ENCODE data around the gene CDH4. TPM values are rescaled to one million over a fixed set of nuclear protein-coding genes. Genes with fewer than 3 reads are reported as not detected.
"Not testable (repeated sequence)": the region's sequence is repeated elsewhere in the genome, so short reads cannot be mapped to it uniquely, and the experiment has no call there.

The CDH4 gene
- total RNA-seq, 2 donors from 2014 or later: 0.29 to 0.45 TPM

DNA sequence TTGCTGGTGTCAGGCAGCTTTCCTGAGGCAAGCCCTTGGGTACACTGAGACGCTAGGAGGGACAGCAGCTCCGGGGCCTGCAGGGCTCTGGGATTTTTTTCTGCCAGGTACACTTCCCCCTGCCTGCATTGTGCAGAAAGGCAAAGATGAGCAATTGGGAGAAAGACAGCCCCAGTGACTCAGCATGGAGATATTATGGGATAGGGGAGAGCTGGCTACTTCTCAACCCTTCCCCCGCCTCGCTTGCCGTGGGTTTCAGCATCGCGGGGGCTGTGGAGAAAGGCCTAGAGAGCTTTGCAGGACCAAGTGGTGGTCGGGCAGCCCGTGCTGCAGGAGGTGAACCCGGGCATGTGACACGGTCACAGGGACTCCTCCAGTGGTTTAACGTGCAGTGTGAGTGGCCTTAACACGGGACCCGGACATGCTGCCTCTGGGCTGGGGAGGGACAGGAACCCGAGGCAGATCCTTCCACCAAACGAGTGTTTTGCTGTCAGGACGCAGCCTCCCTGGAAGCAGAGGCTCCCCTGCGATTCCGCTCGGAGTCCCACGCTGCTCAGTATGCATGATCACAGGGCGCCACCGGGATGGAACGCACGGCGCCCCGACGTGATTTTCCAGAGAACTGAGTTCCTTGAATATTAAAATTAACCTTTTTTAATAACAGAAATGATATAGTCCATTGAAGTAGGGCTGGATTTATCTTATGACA lies 139.9 kb downstream of the CDH4 start:
- Mint-ChIP-seq H3K27ac (no peak overlapping the region), H3K9me3 (no peaks in the 10 kb centered on the region), H3K27me3 (peaks cover 5% of the 10 kb centered on the region)

DNA sequence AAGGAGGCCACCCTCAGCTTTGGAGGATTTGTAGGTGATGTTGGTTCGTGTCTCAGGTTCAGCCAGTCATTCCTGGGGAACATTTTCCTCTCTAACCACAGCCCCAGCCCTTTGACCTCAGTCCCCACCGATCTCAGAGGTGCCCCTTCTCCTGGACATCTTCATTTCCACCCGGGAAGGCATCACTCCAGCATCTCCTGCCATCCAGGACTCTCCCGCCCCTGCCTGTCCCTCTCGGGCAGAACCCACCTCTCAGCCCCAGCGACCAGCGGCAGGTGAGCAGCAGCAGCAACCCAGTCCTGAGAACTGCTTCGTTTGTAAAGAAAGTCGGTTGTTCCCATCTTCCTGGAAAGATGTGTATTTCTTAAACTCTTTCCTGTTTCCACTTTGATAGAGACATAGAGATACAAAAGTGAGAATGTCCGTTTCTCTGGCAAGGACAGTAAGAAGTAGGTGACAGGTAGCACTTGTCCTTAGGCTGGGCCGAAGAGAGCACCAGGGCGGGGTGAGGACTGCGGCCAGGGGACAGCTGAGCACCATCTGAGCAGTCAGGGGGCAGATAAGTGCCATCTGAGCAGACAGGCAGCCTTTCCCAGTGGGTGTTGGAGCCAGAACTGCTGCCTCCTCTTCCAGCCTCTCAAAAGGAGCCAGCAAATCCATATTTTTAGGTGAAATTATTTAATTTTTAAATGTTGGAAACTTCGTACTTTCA lies 142.2 kb downstream of the CDH4 start:
- H3K36me3 Mint-ChIP-seq (ENCODE audit: low read depth): no peaks in the 10 kb centered on the region
- H3K4me3 Mint-ChIP-seq: no peak overlapping the region
- H3K27ac Mint-ChIP-seq: no peak overlapping the region
- no peaks in the 10 kb centered on the region for H3K9me3 Mint-ChIP-seq
- H3K27me3 Mint-ChIP-seq: no peaks in the 10 kb centered on the region
- no peaks in the 10 kb centered on the region for H3K4me1 Mint-ChIP-seq
- no peak for ATAC-seq (replicated peaks)

More for the DNA sequence above, 139.9 kb downstream of the CDH4 start:
- H3K4me3 Mint-ChIP-seq: no peak overlapping the region
- no peak for ATAC-seq (replicated peaks)
- H3K4me1 Mint-ChIP-seq: no peaks in the 10 kb centered on the region
- H3K36me3 Mint-ChIP-seq (ENCODE audit: low read depth): no peaks in the 10 kb centered on the region

DNA sequence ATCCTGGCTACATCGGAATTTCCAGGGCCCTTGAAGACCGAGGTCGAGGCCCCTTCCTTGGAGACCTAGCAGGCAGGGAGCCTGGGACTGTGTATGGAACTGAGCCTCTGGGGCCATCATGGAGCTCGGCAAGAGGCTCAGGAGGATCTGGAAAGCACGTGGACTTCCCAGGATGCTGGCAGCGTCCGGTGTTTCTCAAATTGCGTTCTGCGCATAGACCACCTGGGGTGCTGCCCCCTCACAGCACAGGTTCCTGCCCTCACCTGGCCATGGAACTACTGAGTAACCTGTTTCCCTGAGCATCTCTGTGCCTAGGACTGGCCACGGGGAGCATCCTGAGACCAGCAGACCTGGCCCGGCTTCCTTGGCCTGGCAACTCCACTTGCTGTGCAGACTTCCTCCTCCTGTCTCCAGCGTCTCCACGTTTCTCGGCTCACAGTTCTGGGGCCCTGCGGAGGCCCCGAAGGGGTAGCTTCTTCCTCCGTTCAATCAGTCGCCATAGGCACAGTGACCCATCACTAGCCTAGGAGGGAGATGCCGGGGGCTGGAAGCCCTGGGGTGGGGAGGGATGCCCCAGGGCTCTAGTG lies 144.3 kb downstream of the CDH4 start:
- Mint-ChIP-seq H3K9me3 (no peaks in the 10 kb centered on the region), H3K4me1 (no peaks in the 10 kb centered on the region), H3K27ac (no peak overlapping the region), H3K4me3 (no peak overlapping the region), H3K27me3 (no peaks in the 10 kb centered on the region), H3K36me3 (ENCODE audit: low read depth) (no peaks in the 10 kb centered on the region)
- no peak for ATAC-seq (replicated peaks)

DNA sequence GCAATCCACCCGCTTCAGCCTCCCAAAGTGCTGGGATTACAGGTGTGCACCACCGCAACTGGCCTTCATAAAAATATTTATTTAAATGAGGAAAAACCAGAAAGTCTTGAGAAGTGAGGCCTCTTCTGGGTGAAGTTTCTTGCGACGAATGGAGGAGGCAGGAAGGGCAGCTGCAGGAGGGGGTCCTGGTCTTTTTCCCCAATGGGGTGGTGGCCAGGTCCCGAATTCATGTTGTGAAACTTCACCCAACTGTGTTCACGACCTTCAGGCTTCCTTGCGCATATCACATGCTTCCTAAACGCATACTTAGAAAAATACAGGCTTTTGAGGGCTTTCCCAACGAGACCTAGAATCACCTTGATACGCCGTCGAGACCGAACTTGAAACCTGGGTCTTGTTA lies 145.1 kb downstream of the CDH4 start:
- no peak overlapping the region for H3K27ac Mint-ChIP-seq
- H3K9me3 Mint-ChIP-seq: no peaks in the 10 kb centered on the region
- H3K36me3 Mint-ChIP-seq (ENCODE audit: low read depth): no peaks in the 10 kb centered on the region
- H3K4me3 Mint-ChIP-seq: no peak overlapping the region
- H3K4me1 Mint-ChIP-seq: no peaks in the 10 kb centered on the region
- H3K27me3 Mint-ChIP-seq: no peaks in the 10 kb centered on the region
- no peak for ATAC-seq (replicated peaks)

DNA sequence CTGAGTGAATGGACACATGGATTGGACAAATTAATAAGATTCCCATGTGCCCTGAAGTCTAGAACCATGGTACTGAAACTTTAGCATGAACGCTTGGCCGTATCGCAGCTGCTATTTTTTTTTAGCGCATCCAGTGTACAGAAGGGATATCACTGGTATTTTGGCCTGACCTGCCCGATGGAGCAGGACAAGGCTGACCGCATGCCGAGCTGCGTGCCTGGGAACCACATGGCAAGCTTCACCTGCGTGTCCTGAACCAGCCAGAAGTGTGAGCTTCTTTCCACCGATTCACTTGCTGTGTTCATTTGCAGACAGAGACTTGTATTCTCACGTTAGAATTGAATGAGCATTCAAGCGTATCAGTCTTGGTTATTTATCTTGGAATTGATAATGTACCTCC lies 145.7 kb downstream of the CDH4 start:
- ATAC-seq (replicated peaks): no peak
- no peaks in the 10 kb centered on the region for H3K9me3 Mint-ChIP-seq
- H3K27ac Mint-ChIP-seq: no peak overlapping the region
- no peaks in the 10 kb centered on the region for H3K4me1 Mint-ChIP-seq
- no peaks in the 10 kb centered on the region for H3K36me3 Mint-ChIP-seq (ENCODE audit: low read depth)
- H3K27me3 Mint-ChIP-seq: no peaks in the 10 kb centered on the region
- H3K4me3 Mint-ChIP-seq: no peak overlapping the region

DNA sequence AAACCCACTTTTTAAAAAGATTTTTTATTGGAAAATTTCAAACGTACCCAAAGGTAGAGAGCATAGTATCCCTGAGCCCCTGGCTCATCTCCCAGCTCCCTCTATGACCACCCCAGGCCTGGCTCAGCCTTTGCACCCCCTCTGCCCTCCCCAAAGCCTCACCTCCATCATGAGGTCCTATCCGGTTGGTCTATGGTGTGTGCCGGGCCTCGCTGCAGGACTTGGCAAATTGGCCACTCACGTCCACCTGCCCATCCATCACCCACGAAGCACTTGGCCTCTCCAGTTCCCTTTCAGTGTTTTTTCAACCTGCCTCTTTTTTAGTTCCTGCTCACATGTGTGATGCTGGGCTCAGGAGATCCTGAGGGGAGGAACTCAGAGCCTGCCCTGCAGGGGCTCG lies 147.4 kb downstream of the CDH4 start:
- Mint-ChIP-seq H3K36me3 (ENCODE audit: low read depth) (no peaks in the 10 kb centered on the region), H3K4me3 (no peak overlapping the region)

DNA sequence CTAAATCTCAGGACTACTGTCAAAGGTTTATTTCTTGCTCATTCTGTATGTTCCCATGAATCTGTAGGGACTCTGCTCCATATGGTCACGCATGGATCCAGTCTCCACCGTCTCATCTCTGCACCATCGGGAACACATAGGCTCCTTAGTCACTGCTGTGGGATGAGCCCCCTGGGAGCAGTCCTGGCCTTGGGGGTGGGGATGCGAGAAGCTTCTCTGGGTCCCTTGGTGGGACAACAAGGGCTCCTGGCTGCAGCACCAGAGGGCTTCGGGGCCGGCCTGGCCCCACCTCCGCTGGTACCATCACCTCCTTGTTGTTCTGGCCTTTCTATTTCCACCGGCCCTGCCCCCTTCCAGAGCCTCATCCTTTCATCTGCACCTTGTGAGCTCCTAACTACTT lies 148.4 kb downstream of the CDH4 start:
- H3K4me1 Mint-ChIP-seq: no peaks in the 10 kb centered on the region

More for the DNA sequence above, 147.4 kb downstream of the CDH4 start:
- Mint-ChIP-seq H3K27me3 (no peaks in the 10 kb centered on the region), H3K27ac (no peak overlapping the region), H3K4me1 (no peaks in the 10 kb centered on the region), H3K9me3 (no peaks in the 10 kb centered on the region)
- ATAC-seq (replicated peaks): no peak

DNA sequence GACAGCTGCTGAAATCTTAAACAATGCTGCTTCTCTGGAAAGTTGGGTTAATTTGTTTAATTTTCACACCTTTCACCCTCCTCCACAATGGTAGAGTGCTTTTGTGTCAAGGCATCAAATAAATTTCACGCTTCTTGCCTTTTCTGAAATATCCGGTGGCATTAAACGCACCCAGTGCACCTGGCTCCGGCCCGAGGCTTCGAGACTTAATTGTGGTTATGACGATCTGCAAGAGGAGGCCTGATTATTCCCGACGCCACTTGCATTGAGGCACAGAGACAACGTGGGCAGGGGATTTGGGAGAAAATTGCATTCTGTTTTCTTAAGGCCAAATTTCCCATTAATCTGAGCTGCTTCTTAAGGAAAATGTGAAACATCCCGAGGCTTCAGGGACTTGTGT lies 152.2 kb downstream of the CDH4 start:
- Mint-ChIP-seq H3K4me3 (no peak overlapping the region), H3K36me3 (ENCODE audit: low read depth) (no peaks in the 10 kb centered on the region), H3K27ac (no peak overlapping the region), H3K9me3 (peaks cover 8% of the 10 kb centered on the region), H3K27me3 (peaks cover 3% of the 10 kb centered on the region), H3K4me1 (peaks cover 4% of the 10 kb centered on the region)
- ATAC-seq (replicated peaks): no peak

More for the DNA sequence above, 148.4 kb downstream of the CDH4 start:
- ATAC-seq (replicated peaks): no peak
- H3K27me3 Mint-ChIP-seq: no peaks in the 10 kb centered on the region
- no peaks in the 10 kb centered on the region for H3K9me3 Mint-ChIP-seq
- H3K4me3 Mint-ChIP-seq: no peak overlapping the region
- no peak overlapping the region for H3K27ac Mint-ChIP-seq
- no peaks in the 10 kb centered on the region for H3K36me3 Mint-ChIP-seq (ENCODE audit: low read depth)

DNA sequence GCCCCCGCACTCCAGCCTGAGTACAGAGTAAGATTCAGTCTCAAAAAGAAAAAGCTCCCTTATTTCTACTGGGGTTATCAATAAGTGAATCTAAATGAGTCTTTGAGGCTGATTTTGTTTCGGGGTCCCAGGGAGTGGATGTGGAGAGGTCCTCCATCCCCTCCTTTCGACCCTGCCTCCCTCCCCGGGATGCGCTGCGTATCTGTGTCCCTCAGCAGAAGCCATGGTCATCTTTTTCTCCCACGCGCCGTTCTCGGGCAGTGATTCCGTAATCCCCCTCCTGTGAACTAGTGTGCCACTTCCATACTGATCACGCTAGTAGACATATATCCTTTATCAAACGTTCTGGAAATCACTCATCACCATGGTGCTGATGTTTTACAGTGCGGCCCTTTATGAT lies 152.9 kb downstream of the CDH4 start:
- H3K27ac Mint-ChIP-seq: no peak overlapping the region
- peaks cover 4% of the 10 kb centered on the region for H3K4me1 Mint-ChIP-seq
- no peak overlapping the region for H3K4me3 Mint-ChIP-seq
- peaks cover 8% of the 10 kb centered on the region for H3K9me3 Mint-ChIP-seq
- H3K27me3 Mint-ChIP-seq: peaks cover 3% of the 10 kb centered on the region
- no peaks in the 10 kb centered on the region for H3K36me3 Mint-ChIP-seq (ENCODE audit: low read depth)
- ATAC-seq (replicated peaks): no peak

DNA sequence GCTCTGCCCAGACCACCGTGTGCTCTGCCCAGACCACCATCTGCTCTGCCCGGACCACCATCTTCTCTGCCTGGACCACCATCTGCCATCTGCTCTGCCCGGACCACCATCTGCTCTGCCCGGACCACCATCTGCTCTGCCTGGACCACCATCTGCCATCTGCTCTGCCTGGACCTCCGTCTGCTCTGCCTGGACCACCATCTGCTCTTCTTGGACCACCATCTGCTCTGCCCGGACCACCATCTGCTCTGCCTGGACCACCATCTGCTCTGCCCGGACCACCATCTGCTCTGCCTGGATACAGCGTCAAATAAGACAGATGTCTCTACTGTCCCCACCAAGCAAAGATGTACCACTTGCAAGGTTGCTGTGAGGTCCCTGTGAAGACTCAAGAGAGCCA lies 154.7 kb downstream of the CDH4 start:
- H3K9me3 Mint-ChIP-seq; H3K27ac Mint-ChIP-seq; H3K27me3 Mint-ChIP-seq; H3K4me3 Mint-ChIP-seq; H3K36me3 Mint-ChIP-seq (ENCODE audit: low read depth); H3K4me1 Mint-ChIP-seq; ATAC-seq (replicated peaks): not testable (repeated sequence)

DNA sequence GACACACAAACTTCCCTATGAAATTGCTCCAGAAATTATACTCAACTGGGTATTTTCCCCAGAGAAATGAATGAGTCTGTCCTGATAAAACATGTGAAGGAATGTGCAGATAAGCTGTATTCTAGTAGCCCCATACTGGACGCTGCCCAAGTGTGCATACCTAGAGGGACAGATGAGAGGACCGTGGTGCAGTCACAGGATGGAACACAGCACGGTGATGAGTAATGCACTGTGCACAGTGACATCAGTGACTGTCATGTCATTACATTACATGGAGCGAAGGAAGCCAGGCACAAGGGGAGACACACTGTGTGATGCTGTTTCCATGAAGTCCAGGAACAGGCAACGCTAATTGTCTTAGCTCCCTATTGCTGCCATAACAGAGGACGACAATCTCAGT lies 155.5 kb downstream of the CDH4 start:
- Mint-ChIP-seq H3K27ac (no peak overlapping the region), H3K36me3 (ENCODE audit: low read depth) (no peaks in the 10 kb centered on the region), H3K4me1 (peaks cover 4% of the 10 kb centered on the region), H3K9me3 (peaks cover 8% of the 10 kb centered on the region), H3K4me3 (no peak overlapping the region), H3K27me3 (peaks cover 3% of the 10 kb centered on the region)
- ATAC-seq (replicated peaks): no peak

DNA sequence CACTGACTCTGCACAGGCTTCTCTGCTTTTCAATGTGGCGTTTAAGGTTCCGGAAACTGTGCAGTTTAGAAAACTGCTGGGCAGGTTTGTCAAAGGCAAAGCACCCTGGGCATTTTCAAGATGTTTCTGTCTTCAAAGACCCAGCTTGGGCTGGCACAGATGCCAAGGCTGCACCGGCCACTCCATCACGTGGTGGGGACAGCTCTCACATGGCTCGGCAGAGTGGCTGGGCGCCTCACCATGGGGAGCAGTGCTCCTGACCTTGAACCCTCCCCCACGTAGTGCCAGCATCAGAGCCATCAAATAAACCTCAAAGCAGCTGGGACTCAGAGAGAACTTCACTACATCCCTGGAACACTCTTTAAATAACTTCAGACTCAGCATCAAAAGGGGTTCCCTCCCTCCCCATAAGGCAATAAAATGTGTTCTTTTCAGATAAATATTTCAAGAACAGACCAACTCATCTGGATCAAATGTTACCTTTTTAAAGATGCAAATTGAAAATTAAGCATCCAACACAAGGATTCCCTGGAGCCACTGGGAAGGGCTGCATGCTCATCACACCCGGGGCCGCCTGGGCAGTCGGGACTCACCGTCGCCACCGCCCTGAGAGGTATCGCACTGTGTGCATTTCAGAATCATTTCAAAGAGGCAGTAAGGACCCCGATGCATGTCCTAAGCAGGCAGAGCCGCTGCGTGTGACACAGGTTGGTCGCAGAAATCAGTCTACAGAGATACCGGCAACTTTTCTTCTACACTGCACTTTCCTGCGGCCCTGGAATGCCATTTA lies 157.1 kb downstream of the CDH4 start:
- ATAC-seq (replicated peaks): no peak
- peaks cover 8% of the 10 kb centered on the region for H3K9me3 Mint-ChIP-seq
- H3K27me3 Mint-ChIP-seq: peaks cover 3% of the 10 kb centered on the region
- H3K36me3 Mint-ChIP-seq (ENCODE audit: low read depth): no peaks in the 10 kb centered on the region
- H3K27ac Mint-ChIP-seq: no peak overlapping the region
- peaks cover 4% of the 10 kb centered on the region for H3K4me1 Mint-ChIP-seq
- H3K4me3 Mint-ChIP-seq: no peak overlapping the region

DNA sequence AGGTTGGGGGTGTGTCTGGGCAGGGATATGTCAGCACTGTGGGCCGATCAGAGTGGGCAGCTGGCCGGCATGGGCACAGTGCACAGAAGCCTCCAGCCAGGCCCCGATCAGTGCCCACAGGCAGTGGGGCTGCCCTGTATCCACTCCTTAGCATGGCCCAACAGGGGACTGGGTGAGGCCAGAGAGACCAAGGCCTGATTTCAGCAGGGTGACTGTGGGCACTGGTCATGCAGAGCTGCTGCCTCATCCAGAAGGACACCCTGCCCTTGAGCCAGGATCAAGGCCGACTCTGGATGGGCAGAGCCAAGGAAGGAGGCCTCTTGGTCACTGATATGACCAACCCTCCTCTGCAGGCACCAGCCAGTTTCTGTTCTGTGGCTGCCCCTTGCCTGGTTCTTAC lies 159.7 kb downstream of the CDH4 start:
- no peak for ATAC-seq (replicated peaks)
- Mint-ChIP-seq H3K9me3 (peaks cover 8% of the 10 kb centered on the region), H3K4me1 (peaks cover 4% of the 10 kb centered on the region), H3K27me3 (peaks cover 3% of the 10 kb centered on the region), H3K36me3 (ENCODE audit: low read depth) (no peaks in the 10 kb centered on the region), H3K4me3 (no peak overlapping the region), H3K27ac (no peak overlapping the region)

DNA sequence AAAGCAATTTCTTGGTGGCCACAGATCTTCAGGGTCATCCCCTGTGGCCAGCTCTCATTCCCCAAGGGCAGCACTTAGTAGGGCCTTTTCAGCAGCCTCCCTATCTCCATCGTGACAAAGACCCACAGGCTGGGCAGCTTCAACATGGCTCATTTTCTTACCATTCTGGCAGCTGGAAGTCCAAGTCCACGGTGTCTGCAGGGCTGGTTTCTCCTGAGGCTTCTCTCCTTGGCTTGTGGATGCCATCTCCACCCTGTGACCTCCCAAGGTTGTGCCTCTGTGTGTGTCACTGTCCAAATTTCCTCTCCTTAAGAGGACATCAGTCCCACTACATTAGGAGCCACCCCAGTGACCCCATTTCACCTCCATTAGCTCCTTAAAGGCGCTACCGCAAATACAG lies 161.7 kb downstream of the CDH4 start:
- Mint-ChIP-seq H3K4me1 (no peaks in the 10 kb centered on the region), H3K9me3 (no peaks in the 10 kb centered on the region), H3K36me3 (ENCODE audit: low read depth) (no peaks in the 10 kb centered on the region), H3K4me3 (no peak overlapping the region), H3K27ac (no peak overlapping the region), H3K27me3 (no peaks in the 10 kb centered on the region)
- ATAC-seq (replicated peaks): no peak
